IPS-NIHi7 (cell line): Measurements from ENCODE around the gene RAD51AP2.
"Not testable (repeated sequence)": the region's sequence is repeated elsewhere in the genome, so short reads cannot be mapped to it uniquely, and the experiment has no call there.

Source experiments
- DNase-seq: peaks from one replicate; pipeline ENCODE4 v3.0.0; 2012; ENCODE audit warnings: mixed read lengths; ENCODE audit errors: extremely low spot score

Gene RAD51AP2

GRCh38 chr2:17538022-17538843, 20.0 kb upstream of the RAD51AP2 start:
- peak; percentile 27 for DNase-seq

- no peak for DNase-seq
Observed at GRCh38 chr2:17536416-17536815, 18.2 kb upstream of the RAD51AP2 start.

- DNase-seq: no peak
Observed at GRCh38 chr2:17533546-17533945, 15.3 kb upstream of the RAD51AP2 start.

GRCh38 chr2:17529771-17530170, 11.5 kb upstream of the RAD51AP2 start:
- DNase-seq: no peak

- no peak for DNase-seq
Observed at GRCh38 chr2:17522303-17522702, 4.1 kb upstream of the RAD51AP2 start.

- no peak for DNase-seq
Observed at GRCh38 chr2:17521621-17522020, 3.4 kb upstream of the RAD51AP2 start.

GRCh38 chr2:17520761-17521160, 2.5 kb upstream of the RAD51AP2 start:
- DNase-seq: no peak

GRCh38 chr2:17519486-17519885, 1.2 kb upstream of the RAD51AP2 start:
- no peak for DNase-seq

GRCh38 chr2:17517481-17518211, 594 bp downstream of the RAD51AP2 start:
- no peak for DNase-seq

- no peak for DNase-seq
Observed at GRCh38 chr2:17515652-17516051, 2.6 kb downstream of the RAD51AP2 start.

- no peak for DNase-seq
Observed at GRCh38 chr2:17506736-17507616, 11.3 kb downstream of the RAD51AP2 start.

- DNase-seq: no peak
Observed at GRCh38 chr2:17497718-17498117, 20.5 kb downstream of the RAD51AP2 start.

- no peak for DNase-seq
Observed at GRCh38 chr2:17495590-17495989, 22.6 kb downstream of the RAD51AP2 start.

- not testable (repeated sequence) for DNase-seq
Observed at GRCh38 chr2:17490165-17490564, 28.1 kb downstream of the RAD51AP2 start.

- DNase-seq: not testable (repeated sequence)
Observed at GRCh38 chr2:17488610-17489009, 29.6 kb downstream of the RAD51AP2 start.

- DNase-seq: no peak
Observed at GRCh38 chr2:17483496-17483895, 34.7 kb downstream of the RAD51AP2 start.

GRCh38 chr2:17482651-17483050, 35.6 kb downstream of the RAD51AP2 start:
- no peak for DNase-seq

GRCh38 chr2:17479875-17480274, 38.4 kb downstream of the RAD51AP2 start:
- no peak for DNase-seq

- no peak for DNase-seq
Observed at GRCh38 chr2:17476830-17477229, 41.4 kb downstream of the RAD51AP2 start.

GRCh38 chr2:17476064-17476463, 42.2 kb downstream of the RAD51AP2 start:
- DNase-seq: no peak

GRCh38 chr2:17475286-17475685, 43.0 kb downstream of the RAD51AP2 start:
- DNase-seq: no peak

GRCh38 chr2:17471979-17472378, 46.3 kb downstream of the RAD51AP2 start:
- no peak for DNase-seq
